ENCODE data around the gene RGS12.

Gene RGS12

GRCh38 chr4:3280466-3280865 is 12.4 kb upstream of the RGS12 start:
- DNase-seq: no peak

- DNase-seq: no peak
Measured at GRCh38 chr4:3283483-3283882, 9.3 kb upstream of the RGS12 start.

- no peak for DNase-seq
Measured at GRCh38 chr4:3283916-3284315, 8.9 kb upstream of the RGS12 start.

- no peak for DNase-seq
Measured at GRCh38 chr4:3284734-3285557, 7.9 kb upstream of the RGS12 start.

GRCh38 chr4:3285558-3286334 is 7.1 kb upstream of the RGS12 start:
- DNase-seq: peak; percentile 93

GRCh38 chr4:3286335-3287175 is 6.3 kb upstream of the RGS12 start:
- no peak for DNase-seq

- no peak for DNase-seq
Measured at GRCh38 chr4:3287271-3287971, 5.4 kb upstream of the RGS12 start.

GRCh38 chr4:3287972-3288570 is 4.8 kb upstream of the RGS12 start:
- no peak for DNase-seq

GRCh38 chr4:3288571-3289094 is 4.2 kb upstream of the RGS12 start:
- DNase-seq: no peak

- DNase-seq: no peak
Measured at GRCh38 chr4:3290476-3290875, 2.3 kb upstream of the RGS12 start.

GRCh38 chr4:3290889-3291321 is 1.9 kb upstream of the RGS12 start:
- DNase-seq: no peak

GRCh38 chr4:3291411-3291968 is 1.3 kb upstream of the RGS12 start:
- DNase-seq: no peak

GRCh38 chr4:3291969-3292570 is 751 bp upstream of the RGS12 start:
- DNase-seq: peak; percentile 57

- DNase-seq: no peak
Measured at GRCh38 chr4:3293401-3294391, 875 bp downstream of the RGS12 start.

GRCh38 chr4:3294401-3295241 is 1.8 kb downstream of the RGS12 start:
- DNase-seq: no peak

GRCh38 chr4:3295837-3296624 is 3.2 kb downstream of the RGS12 start:
- DNase-seq: no peak

GRCh38 chr4:3296651-3297050 is 3.8 kb downstream of the RGS12 start:
- DNase-seq: no peak

Data from inflammatory macrophage treated with lipopolysaccharide for 4 hours (primary cell).